GM18517 (cell line): ENCODE results near the gene CEMIP.

Experiments used
- ATAC-seq: cut with Tn5 transposase; IDR thresholded peaks from one replicate; pipeline ENCODE4 v1.9.1; 2021; ENCODE audit warnings: mild to moderate bottlenecking, moderate library complexity; ENCODE audit not compliant: unreplicated experiment

CEMIP gene

GRCh38 chr15:80841541-80841940 lies 62.4 kb downstream of the CEMIP start:
- ATAC-seq = no peak

- ATAC-seq = no peak
Measured at GRCh38 chr15:80844011-80844732, 65.0 kb downstream of the CEMIP start.

- no peak for ATAC-seq
Measured at GRCh38 chr15:80846031-80846815, 67.1 kb downstream of the CEMIP start.

GRCh38 chr15:80849308-80849707 lies 70.1 kb downstream of the CEMIP start:
- ATAC-seq = no peak

GRCh38 chr15:80850941-80851451 lies 71.8 kb downstream of the CEMIP start:
- no peak for ATAC-seq

- ATAC-seq = no peak
Measured at GRCh38 chr15:80852676-80853075, 73.5 kb downstream of the CEMIP start.

- no peak for ATAC-seq
Measured at GRCh38 chr15:80854104-80854503, 74.9 kb downstream of the CEMIP start.

- no peak for ATAC-seq
Measured at GRCh38 chr15:80855206-80855605, 76.0 kb downstream of the CEMIP start.

- ATAC-seq = no peak
Measured at GRCh38 chr15:80856400-80856799, 77.2 kb downstream of the CEMIP start.

GRCh38 chr15:80856809-80857377 lies 77.7 kb downstream of the CEMIP start:
- no peak for ATAC-seq

GRCh38 chr15:80861731-80862170 lies 82.6 kb downstream of the CEMIP start:
- no peak for ATAC-seq

GRCh38 chr15:80864666-80865065 lies 85.5 kb downstream of the CEMIP start:
- no peak for ATAC-seq

GRCh38 chr15:80866936-80867335 lies 87.8 kb downstream of the CEMIP start:
- ATAC-seq = no peak

GRCh38 chr15:80870366-80870765 lies 91.2 kb downstream of the CEMIP start:
- no peak for ATAC-seq

- ATAC-seq = no peak
Measured at GRCh38 chr15:80870893-80871292, 91.7 kb downstream of the CEMIP start.

GRCh38 chr15:80871858-80872257 lies 92.7 kb downstream of the CEMIP start:
- ATAC-seq = no peak

- ATAC-seq = no peak
Measured at GRCh38 chr15:80873366-80873952, 94.3 kb downstream of the CEMIP start.

GRCh38 chr15:80875568-80876347 lies 96.6 kb downstream of the CEMIP start:
- ATAC-seq = no peak

- no peak for ATAC-seq
Measured at GRCh38 chr15:80876348-80876674, 97.1 kb downstream of the CEMIP start.

GRCh38 chr15:80878242-80878866 lies 99.2 kb downstream of the CEMIP start:
- no peak for ATAC-seq
